Measurements from ENCODE around the gene DLGAP1.

DLGAP1 gene

GRCh38 chr18:4238966-4239365, 216.1 kb downstream of the DLGAP1 start:
- TF ChIP-seq ZBTB7A (IDR thresholded peaks at IDR 0.05; ENCODE audit: low read depth) (no peak), YY1 (IDR thresholded peaks at IDR 0.05; ENCODE audit: low read depth) (no peak), FOXM1 (IDR thresholded peaks at IDR 0.05; ENCODE audit: borderline replicate concordance, low read depth) (no peak), NFIC (IDR thresholded peaks at IDR 0.05) (no peak), TAF1 (IDR thresholded peaks at IDR 0.05; ENCODE audit: low read depth) (no peak), CEBPB (IDR thresholded peaks at IDR 0.05) (no peak), RAD21 (IDR thresholded peaks at IDR 0.05; ENCODE audit: low read depth) (no peak), EGR1 (IDR thresholded peaks at IDR 0.05) (no peak), MAX (IDR thresholded peaks at IDR 0.05) (no peak), TCF12 (IDR thresholded peaks at IDR 0.05; ENCODE audit: low read depth) (no peak), USF1 (IDR thresholded peaks at IDR 0.05) (no peak), REST (IDR thresholded peaks at IDR 0.05; ENCODE audit: low read depth) (no peak), CREB1 (IDR thresholded peaks at IDR 0.05; ENCODE audit: low read depth) (no peak), TEAD4 (IDR thresholded peaks at IDR 0.05) (no peak), EP300 (IDR thresholded peaks at IDR 0.05; ENCODE audit: borderline replicate concordance) (no peak)

GRCh38 chr18:4237664-4238041, 217.5 kb downstream of the DLGAP1 start:
- TF ChIP-seq CREB1 (IDR thresholded peaks at IDR 0.05; ENCODE audit: low read depth) (no peak), MAX (IDR thresholded peaks at IDR 0.05) (no peak)

GRCh38 chr18:4236940-4237663, 218.0 kb downstream of the DLGAP1 start:
- TF ChIP-seq CEBPB (IDR thresholded peaks at IDR 0.05) (no peak), REST (IDR thresholded peaks at IDR 0.05; ENCODE audit: low read depth) (no peak), YY1 (IDR thresholded peaks at IDR 0.05; ENCODE audit: low read depth) (no peak), RAD21 (IDR thresholded peaks at IDR 0.05; ENCODE audit: low read depth) (no peak), CREB1 (IDR thresholded peaks at IDR 0.05; ENCODE audit: low read depth) (no peak), EGR1 (IDR thresholded peaks at IDR 0.05) (no peak), ZBTB7A (IDR thresholded peaks at IDR 0.05; ENCODE audit: low read depth) (no peak), EP300 (IDR thresholded peaks at IDR 0.05; ENCODE audit: borderline replicate concordance) (no peak), TAF1 (IDR thresholded peaks at IDR 0.05; ENCODE audit: low read depth) (no peak), FOXM1 (IDR thresholded peaks at IDR 0.05; ENCODE audit: borderline replicate concordance, low read depth) (no peak), TCF12 (IDR thresholded peaks at IDR 0.05; ENCODE audit: low read depth) (no peak), TEAD4 (IDR thresholded peaks at IDR 0.05) (no peak), MAX (IDR thresholded peaks at IDR 0.05) (no peak), USF1 (IDR thresholded peaks at IDR 0.05) (no peak), NFIC (IDR thresholded peaks at IDR 0.05) (no peak)

GRCh38 chr18:4233468-4233867, 221.6 kb downstream of the DLGAP1 start:
- TF ChIP-seq CREB1 (IDR thresholded peaks at IDR 0.05; ENCODE audit: low read depth) (no peak), YY1 (IDR thresholded peaks at IDR 0.05; ENCODE audit: low read depth) (no peak), EGR1 (IDR thresholded peaks at IDR 0.05) (no peak), CEBPB (IDR thresholded peaks at IDR 0.05) (no peak), TAF1 (IDR thresholded peaks at IDR 0.05; ENCODE audit: low read depth) (no peak), TCF12 (IDR thresholded peaks at IDR 0.05; ENCODE audit: low read depth) (no peak)

- TF ChIP-seq TCF12 (IDR thresholded peaks at IDR 0.05; ENCODE audit: low read depth) = no peak
These were observed 222.5 kb downstream of the DLGAP1 start for GRCh38 chr18:4232656-4233055.

GRCh38 chr18:4231260-4231659, 223.8 kb downstream of the DLGAP1 start:
- TF ChIP-seq FOXM1 (IDR thresholded peaks at IDR 0.05; ENCODE audit: borderline replicate concordance, low read depth) (no peak), EGR1 (IDR thresholded peaks at IDR 0.05) (no peak), USF1 (IDR thresholded peaks at IDR 0.05) (no peak)

Data from Ishikawa (cell line).